BLaER1 (cell line): ENCODE measurements around the gene MPC1L.

Experiments
- H3K27ac ChIP-seq: shearing (Covaris generic); formaldehyde crosslinking; 2 replicates; pipeline ENCODE4 v1.8.1; 2022
- H3K27me3 ChIP-seq: shearing (Covaris generic); formaldehyde crosslinking; 2 replicates; pipeline ENCODE4 v1.8.1; 2022
- H3K36me3 ChIP-seq: shearing (Covaris generic); formaldehyde crosslinking; 2 replicates; pipeline ENCODE4 v1.8.1; 2022
- H3K4me1 ChIP-seq: shearing (Covaris generic); formaldehyde crosslinking; 2 replicates; pipeline ENCODE4 v1.8.1; 2022
- H3K4me2 ChIP-seq: shearing (Covaris generic); formaldehyde crosslinking; 2 replicates; pipeline ENCODE4 v1.8.1; 2022
- H3K4me3 ChIP-seq: shearing (Covaris generic); formaldehyde crosslinking; 2 replicates; pipeline ENCODE4 v1.8.1; 2022
- H3K9ac ChIP-seq: shearing (Covaris generic); formaldehyde crosslinking; 2 replicates; pipeline ENCODE4 v1.8.1; 2022
- H3K9me3 ChIP-seq: shearing (Covaris generic); formaldehyde crosslinking; 2 replicates; pipeline ENCODE4 v1.8.1; 2022
- H4K20me1 ChIP-seq: shearing (Covaris generic); formaldehyde crosslinking; 2 replicates; pipeline ENCODE4 v1.8.1; 2022
- Cebpa-rat ChIP-seq: shearing (Covaris generic); IDR thresholded peaks from 2 replicates; pipeline ENCODE4 v1.8.1; 2022

MPC1L gene

DNA sequence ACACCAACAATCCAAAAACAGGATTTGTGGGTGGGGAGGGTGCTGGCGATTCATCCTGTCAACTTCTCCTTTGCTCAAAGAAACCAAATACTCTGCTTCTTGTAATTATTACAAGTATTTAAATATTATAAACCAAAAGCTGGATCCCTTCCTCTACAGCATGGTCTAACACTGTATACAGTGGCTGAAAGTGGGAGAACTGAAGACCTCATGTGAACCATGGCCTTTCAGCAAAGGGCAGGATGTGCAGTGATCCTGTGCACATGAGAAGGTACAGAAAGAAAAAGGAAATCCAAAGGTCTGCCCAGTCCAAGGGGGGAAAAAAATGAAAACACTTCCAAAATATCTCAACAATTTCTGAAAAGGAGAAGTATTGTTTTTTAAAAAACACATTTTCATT lies 29.4 kb downstream of the MPC1L start:
- H3K4me3 ChIP-seq = no peak overlapping the region
- H3K27me3 ChIP-seq = no peaks in the 10 kb centered on the region
- no peaks in the 10 kb centered on the region for H4K20me1 ChIP-seq
- no peaks in the 10 kb centered on the region for H3K9me3 ChIP-seq
- no peak overlapping the region for H3K4me2 ChIP-seq
- no peak overlapping the region for H3K9ac ChIP-seq
- H3K36me3 ChIP-seq = peaks cover 7% of the 10 kb centered on the region; the same call in 1 of the 2 replicates
- TF ChIP-seq Cebpa-rat = no peak
- 0 out of 2 replicates have a peak, but pooled peaks cover 4% of the 10 kb centered on the region for H3K4me1 ChIP-seq
- H3K27ac ChIP-seq = no peak overlapping the region

DNA sequence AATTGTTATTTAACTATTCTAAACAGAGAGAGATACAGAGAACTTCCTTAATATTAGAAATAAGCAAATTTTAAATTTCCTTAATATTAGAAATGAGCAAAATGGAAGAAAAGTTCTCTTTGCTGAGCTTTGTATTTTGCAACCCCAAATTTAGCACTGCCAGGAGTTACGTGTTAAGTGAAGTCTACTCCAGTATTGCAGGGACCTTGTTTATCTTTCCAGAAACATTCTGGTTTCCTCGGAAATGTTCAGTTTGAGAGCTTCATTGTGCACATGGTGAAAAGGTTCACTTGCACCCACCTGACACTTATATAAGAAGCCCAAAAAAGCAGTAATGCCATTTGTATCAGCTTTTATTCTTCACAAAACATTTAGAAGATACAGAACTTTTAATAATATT lies 30.3 kb downstream of the MPC1L start:
- Histone ChIP-seq H3K36me3 (peaks cover 14% of the 10 kb centered on the region; the same call in 1 of the 2 replicates), H3K9me3 (no peaks in the 10 kb centered on the region), H3K27me3 (no peaks in the 10 kb centered on the region), H3K9ac (no peak overlapping the region), H3K4me3 (no peak overlapping the region), H3K27ac (no peak overlapping the region), H3K4me1 (no peaks in the 10 kb centered on the region), H3K4me2 (no peak overlapping the region), H4K20me1 (no peaks in the 10 kb centered on the region)
- TF ChIP-seq Cebpa-rat = no peak

DNA sequence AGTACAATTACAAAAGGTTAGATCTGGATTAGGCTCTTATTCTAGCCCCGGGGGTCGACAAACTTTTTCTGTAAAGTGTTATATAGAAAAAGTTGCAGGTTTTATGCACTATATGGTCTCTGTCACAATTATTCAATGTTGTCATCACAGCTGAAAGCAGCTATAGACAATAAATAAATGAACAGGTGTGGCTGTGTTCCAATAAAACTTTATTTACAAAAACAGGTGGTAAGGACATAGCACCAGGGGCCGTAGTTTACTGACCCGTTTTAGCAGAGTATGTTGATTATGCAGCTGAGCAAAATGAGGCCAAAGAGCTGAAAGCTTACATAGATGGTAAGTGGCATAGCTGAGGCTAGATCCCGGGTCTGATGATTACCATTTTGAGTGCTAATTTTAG lies 37.2 kb downstream of the MPC1L start:
- Histone ChIP-seq H3K27ac (no peak overlapping the region), H3K9ac (no peak overlapping the region), H3K27me3 (no peaks in the 10 kb centered on the region), H3K4me2 (no peak overlapping the region), H3K4me1 (no peaks in the 10 kb centered on the region; the same call in 1 of the 2 replicates), H3K9me3 (no peaks in the 10 kb centered on the region), H3K36me3 (peaks cover 33% of the 10 kb centered on the region), H4K20me1 (no peaks in the 10 kb centered on the region), H3K4me3 (no peak overlapping the region)
- TF ChIP-seq Cebpa-rat = no peak

DNA sequence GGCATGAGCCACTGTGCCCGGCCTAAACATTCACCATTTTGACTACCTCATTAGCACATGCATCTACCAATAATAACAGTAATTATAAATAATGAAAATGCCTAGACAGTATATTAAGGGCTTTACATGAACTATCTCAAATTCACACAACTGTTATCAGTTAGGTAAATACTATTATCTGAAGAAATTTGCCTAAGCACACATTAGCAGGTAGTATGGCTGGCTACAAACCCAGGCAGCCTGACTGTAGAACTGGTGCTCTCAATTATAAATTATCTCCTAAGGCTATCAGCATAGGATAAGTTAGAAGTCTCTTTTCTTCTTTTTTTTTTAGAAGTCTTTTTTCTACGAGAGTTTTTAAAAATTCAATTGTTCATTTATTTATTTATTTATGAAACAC lies 38.3 kb downstream of the MPC1L start:
- no peak overlapping the region for H3K4me2 ChIP-seq
- H3K4me1 ChIP-seq = no peaks in the 10 kb centered on the region; the same call in 1 of the 2 replicates
- no peaks in the 10 kb centered on the region for H4K20me1 ChIP-seq
- H3K36me3 ChIP-seq = peaks cover 36% of the 10 kb centered on the region
- H3K27ac ChIP-seq = no peak overlapping the region
- H3K9ac ChIP-seq = no peak overlapping the region
- TF ChIP-seq Cebpa-rat = no peak
- H3K9me3 ChIP-seq = no peaks in the 10 kb centered on the region
- H3K27me3 ChIP-seq = no peaks in the 10 kb centered on the region
- H3K4me3 ChIP-seq = no peak overlapping the region

DNA sequence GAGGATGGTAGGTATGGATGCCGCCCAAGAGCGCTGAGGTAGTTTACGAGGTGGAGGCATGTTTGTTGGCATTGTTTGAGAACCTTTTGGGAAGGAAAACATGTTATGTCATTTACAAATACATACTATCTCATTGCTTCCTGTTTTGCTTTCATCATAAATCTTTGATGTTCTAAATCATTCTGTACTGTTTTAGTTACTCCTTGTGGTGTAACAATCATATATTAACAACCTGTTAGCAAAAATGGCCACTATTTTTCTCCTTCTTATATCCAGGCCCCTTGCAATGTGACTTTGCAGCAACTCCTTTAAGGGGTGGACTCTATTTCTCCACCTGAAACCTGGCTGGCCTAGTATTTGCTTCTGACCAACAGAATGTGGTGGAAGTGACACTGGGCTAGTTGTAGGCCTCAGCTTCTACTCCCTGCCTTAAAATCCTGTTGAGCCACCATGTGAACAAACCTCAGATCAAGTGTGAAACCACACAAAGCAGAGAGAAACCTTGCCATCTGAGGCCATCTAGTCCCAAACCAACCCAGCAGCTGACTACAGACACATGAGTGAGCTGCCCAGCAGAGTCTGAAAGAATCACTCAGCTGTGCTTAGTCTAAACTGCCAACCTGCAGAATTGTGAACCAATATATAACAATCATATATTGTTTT lies 40.0 kb downstream of the MPC1L start:
- Histone ChIP-seq H3K4me2 (no peak overlapping the region), H3K27ac (no peak overlapping the region), H3K4me3 (no peak overlapping the region), H3K27me3 (no peaks in the 10 kb centered on the region), H3K9ac (no peak overlapping the region), H3K9me3 (no peaks in the 10 kb centered on the region), H4K20me1 (no peaks in the 10 kb centered on the region), H3K4me1 (no peaks in the 10 kb centered on the region; the same call in 1 of the 2 replicates), H3K36me3 (peaks cover 41% of the 10 kb centered on the region)
- no peak for TF ChIP-seq Cebpa-rat

DNA sequence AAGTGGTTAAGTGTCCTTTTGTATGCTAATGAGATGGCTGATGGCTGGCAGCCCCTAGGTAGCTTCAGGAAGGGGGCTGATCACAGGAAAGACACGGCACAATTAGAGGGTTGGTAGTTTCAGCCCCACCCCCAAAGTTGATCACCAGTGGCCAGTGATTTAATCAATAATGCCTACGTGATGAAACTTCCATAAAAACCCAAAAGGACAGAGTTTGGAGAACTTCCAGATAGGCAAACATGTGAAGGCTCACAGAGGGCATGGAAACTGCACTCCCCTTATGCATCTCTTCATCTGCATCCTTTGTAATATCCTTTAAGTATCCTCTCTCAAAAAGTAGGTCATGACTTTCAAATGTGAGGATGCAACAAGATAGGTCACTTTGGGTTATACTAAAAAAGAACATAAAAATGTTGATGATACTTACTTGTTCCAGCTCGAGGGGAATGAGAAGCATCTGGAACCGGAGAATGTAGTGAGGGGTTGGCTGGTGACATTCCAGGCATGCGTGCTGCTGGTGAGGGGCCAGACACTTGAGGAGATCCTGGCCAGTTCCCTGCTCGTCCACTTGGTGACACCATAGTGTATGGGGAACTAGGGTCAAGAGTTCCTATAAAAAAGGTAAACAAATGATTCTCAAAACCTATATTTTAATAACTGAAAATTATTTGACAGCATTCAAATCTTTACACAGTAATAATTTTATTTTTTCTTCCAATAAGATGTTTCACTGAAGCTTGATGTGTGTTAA lies 40.8 kb downstream of the MPC1L start:
- TF ChIP-seq Cebpa-rat = no peak
- no peak overlapping the region for H3K4me3 ChIP-seq
- H3K4me2 ChIP-seq = no peak overlapping the region
- H3K27me3 ChIP-seq = no peaks in the 10 kb centered on the region
- no peaks in the 10 kb centered on the region for H4K20me1 ChIP-seq
- no peaks in the 10 kb centered on the region; the same call in 1 of the 2 replicates for H3K4me1 ChIP-seq
- no peak overlapping the region for H3K9ac ChIP-seq
- H3K27ac ChIP-seq = no peak overlapping the region
- peaks cover 41% of the 10 kb centered on the region for H3K36me3 ChIP-seq
- H3K9me3 ChIP-seq = no peaks in the 10 kb centered on the region

DNA sequence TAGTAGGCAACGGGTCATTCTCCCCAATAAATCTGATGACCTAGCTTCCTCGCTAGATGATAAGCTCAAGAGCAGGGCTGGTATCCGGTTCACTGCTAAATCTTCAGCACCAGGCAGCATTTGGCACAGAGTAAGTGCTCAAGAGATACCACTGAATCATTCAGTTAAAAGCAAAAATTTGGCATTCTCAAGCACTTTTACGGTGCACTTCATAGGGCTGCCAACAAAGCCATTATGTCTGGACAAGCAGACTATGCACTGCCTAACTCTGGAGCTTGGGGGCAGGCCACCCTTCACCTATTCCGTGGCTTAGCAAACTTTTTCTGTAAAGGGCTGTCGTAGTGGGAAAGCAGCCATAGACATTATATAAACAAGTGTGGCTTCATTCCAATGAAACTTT lies 47.9 kb downstream of the MPC1L start:
- peaks cover 56% of the 10 kb centered on the region for H3K36me3 ChIP-seq

More for the DNA sequence above, 47.9 kb downstream of the MPC1L start:
- Histone ChIP-seq H3K27me3 (no peaks in the 10 kb centered on the region), H4K20me1 (no peaks in the 10 kb centered on the region), H3K9me3 (no peaks in the 10 kb centered on the region), H3K27ac (no peak overlapping the region), H3K9ac (no peak overlapping the region), H3K4me1 (no peaks in the 10 kb centered on the region), H3K4me2 (no peak overlapping the region), H3K4me3 (no peak overlapping the region)
- TF ChIP-seq Cebpa-rat = no peak
